NCI-H1694 (cell line): Measurements from ENCODE around the gene PDIA2.
A peak's percentile ranks its signal among the peaks of the same experiment; 100 is the strongest.
"Not testable (repeated sequence)": the region's sequence is repeated elsewhere in the genome, so short reads cannot be mapped to it uniquely, and the experiment has no call there.

ENCODE experiments used
- DNase-seq: peaks from one replicate; lab custom pipeline; 2025; lab: John Stamatoyannopoulos, UW

Gene PDIA2

GRCh38 chr16:263944-264343 is 19.0 kb upstream of the PDIA2 start:
- DNase-seq = no peak

- DNase-seq = no peak
Observed at GRCh38 chr16:264440-264951, 18.5 kb upstream of the PDIA2 start.

DNA sequence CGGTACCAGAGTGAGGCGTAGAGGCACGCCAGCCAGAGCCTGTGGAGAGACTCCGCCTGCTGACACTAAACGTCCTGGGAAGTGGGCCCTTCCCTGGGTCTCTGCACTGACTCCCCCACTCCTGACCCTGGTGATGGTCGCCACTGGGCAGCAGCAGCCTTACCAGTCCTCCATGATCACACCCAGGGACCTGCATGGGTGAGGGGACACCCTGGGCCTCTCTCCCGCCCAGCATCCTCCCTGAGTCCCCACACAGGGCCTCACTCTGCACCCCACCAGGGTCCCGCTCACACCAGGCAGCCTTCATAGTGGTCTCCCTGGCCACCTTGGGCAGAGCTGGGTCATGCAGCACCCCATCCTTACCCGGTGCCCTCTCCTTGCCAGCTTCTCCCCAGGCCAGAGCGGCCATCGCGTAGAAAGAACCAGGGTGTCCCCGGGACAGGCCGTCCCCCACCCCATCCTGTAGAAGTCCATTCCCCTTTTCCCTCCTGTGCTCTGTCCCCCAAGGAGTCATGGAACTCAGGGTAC is 17.9 kb upstream of the PDIA2 start:
- DNase-seq = no peak

DNA sequence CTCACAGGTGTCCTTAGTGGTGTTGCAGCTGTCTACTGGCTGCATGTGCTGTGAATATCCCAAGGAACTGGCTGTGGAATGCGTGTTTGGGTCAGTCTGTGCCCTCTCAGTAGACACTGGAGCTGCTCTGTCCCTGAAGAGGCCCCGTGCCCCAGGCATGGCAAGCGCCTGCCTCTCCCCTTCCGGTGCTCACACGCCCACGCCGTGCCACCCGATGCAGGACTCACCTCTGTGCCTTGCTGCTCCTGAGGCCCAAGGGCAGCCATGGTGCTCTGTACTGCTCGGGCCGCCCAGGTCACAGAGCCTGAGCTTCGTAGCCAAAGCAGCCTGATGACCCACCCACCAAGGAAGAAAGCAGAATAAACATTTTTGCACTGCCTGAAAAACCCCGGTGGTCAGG is 17.3 kb upstream of the PDIA2 start:
- no peak for DNase-seq

DNA sequence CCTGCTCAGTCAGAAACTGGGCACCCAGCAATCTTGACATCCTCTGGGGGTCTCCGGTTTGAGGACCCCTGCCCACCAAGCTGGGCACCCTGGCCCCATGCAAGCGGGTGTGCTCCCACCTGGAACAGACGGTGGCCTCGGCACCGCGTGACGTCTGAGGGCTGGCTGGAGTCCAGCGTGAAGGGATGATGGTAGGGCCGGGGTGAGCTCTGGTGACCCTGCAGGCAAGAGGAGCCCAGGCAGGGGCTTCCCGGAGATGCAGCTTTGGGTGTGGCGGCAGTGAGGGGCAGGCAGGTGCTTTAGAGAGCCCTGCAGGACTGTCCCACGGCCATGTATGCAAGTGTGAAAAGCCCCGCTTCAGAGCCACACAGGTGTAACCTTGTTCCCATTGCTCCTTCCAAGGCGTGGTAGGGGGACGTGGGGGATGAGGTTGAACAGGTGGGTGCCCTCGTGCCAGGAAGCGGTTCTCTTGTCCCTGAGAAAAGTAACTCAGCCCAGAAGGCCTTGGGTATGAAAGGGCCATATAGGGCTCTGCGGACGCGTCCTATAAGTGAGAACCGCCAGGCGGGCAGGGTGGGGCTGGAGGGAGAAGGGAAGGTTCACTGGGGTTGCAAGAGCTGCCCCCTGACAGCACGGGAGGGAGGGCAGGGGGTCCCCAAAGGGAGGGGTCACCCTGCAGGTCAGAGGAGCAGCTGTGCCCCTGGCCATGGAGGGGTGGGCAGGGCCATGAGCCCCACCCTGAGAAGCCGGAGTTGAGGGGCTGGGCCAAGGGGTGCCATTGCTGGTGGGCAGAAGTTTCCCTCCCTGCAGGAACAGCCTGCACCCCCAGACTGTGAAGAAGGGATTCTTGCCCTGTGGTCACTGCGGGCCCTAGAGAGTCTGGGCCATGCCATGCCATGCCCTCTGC is 16.5 kb upstream of the PDIA2 start:
- no peak for DNase-seq

DNA sequence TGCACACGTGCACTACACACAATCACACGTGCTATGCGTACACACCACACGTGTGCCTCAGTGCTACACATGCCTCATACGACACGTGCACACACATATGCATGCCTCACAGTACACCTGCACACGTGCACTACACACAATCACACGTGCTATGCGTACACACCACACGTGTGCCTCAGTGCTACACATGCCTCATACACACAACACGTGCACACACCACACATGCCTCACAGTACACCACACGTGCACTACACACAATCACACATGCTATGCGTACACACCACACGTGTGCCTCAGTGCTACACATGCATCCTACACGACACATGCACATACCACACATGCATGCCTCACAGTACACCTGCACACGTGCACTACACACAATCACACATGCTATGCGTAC is 15.4 kb upstream of the PDIA2 start:
- not testable (repeated sequence) for DNase-seq

DNA sequence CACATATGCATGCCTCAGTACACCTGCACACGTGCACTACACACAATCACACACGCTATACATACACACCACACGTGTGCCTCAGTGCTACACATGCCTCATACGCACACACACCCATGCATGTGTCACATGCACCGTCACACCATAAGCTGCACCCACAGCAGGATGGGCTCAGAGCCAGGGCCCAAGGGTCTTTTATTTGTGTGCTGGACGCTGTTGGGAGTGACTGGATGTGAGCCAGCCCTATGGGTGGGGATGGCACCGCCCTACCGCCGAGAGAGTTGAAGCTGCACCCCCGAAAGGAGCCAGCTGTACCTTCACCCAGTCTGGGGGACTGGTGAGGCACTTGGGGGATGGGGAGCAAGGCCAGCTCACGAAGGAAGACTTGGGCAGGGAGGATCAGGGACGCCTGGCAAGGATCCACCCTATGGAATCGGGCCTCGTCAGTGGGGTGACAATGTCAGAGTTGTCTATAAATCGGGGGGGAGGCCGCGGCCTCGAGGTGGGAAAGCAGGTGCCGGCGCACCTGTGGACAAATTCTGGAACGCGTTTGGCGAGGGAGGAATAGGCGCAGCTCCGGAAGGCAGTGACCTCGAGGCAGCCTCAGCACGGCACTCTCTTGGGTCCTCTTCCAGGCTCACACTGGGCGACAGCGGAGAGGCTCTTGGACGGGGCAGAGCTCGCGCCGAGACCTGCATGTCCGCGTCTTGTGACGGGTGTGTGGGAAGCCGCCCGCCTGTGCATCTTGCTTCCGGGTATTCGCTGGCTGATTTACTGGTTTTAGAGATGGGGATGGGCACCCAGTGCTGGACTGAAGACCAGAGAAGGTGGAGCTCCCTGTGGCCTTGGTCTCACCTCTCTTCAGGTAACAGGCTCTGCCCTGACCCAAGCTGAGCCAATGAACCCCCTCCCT is 14.6 kb upstream of the PDIA2 start:
- no peak for DNase-seq

- DNase-seq = no peak
Observed at GRCh38 chr16:269061-269796, 13.7 kb upstream of the PDIA2 start.

- no peak for DNase-seq
Observed at GRCh38 chr16:270381-271255, 12.3 kb upstream of the PDIA2 start.

- DNase-seq = no peak
Observed at GRCh38 chr16:272633-273546, 10.1 kb upstream of the PDIA2 start.

DNA sequence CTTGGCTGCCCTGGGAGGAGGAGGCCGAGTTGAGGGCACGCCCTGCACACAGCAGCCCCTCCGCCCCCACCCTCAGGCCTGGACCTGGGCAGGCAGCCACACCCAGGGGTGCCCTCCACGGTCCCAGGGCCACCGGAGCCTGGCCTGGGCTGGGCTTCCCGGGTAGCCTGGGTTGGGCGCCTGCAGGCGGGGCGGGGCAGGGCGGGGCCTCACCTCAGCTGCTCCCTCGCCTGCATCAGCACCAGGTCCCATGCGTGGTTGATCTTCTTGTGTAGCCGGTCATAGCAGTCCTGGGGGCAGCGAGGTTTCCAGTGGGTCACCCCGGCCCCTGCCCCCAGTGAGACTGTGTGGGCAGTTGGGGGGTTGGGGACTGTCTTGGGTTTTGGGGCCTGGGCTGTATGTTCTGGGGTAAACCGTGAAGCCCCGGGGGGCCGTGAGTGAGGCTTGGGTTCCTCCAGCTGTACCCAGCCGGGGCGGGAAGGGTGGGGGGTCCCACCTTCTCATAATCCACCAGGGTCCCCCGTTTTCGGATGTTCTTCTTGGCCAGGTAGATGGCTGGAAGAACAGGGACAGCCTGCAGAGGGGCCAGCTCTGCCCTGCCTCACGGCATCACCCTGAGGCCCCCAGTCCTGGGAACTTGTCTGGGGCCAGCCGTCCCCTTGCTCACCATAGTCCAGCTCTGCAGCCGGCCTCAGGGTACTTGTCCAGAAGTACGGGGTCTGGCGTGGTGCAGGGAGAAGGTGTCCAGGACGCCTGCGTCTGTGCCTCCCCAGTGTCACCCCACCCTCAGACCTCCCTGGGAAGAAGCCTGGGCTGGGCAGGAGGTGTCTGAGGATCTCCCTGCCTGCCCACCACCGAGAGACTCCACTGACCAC is 9.2 kb upstream of the PDIA2 start:
- no peak for DNase-seq

GRCh38 chr16:275041-275641 is 7.8 kb upstream of the PDIA2 start:
- no peak for DNase-seq

DNA sequence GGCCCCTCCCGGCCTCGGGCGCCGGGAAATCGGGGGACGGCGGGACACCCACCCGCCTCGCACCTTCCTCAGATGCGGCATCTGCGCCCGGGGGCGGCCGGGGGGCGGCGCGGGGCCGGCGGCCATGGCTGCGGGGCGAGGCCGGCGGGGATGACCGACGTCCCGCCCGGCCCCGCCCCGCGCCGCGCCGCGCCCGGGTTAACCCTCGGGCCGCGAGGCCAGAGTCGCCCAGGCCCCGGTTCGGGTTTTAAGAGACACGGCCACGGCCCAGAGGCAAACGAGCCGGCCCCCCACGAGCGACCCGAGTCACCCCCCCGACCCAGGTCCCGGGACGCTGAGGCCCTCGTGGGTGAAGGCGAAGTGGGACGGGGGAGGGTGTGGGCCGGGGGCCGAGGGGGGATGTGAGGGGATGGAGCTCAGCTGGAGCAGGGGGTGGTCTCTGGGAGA is 7.2 kb upstream of the PDIA2 start, which contains the start of gene RGS11:
Gene RGS11 (minus strand): TSS at position 159 of the 447 bp plus-strand sequence. CDS start 33 bp downstream, at position 126.
- DNase-seq = no peak

- no peak for DNase-seq
Observed at GRCh38 chr16:276426-277077, 6.4 kb upstream of the PDIA2 start.

- DNase-seq = peak; percentile 27
Observed at GRCh38 chr16:278863-279366, 4.0 kb upstream of the PDIA2 start.

DNA sequence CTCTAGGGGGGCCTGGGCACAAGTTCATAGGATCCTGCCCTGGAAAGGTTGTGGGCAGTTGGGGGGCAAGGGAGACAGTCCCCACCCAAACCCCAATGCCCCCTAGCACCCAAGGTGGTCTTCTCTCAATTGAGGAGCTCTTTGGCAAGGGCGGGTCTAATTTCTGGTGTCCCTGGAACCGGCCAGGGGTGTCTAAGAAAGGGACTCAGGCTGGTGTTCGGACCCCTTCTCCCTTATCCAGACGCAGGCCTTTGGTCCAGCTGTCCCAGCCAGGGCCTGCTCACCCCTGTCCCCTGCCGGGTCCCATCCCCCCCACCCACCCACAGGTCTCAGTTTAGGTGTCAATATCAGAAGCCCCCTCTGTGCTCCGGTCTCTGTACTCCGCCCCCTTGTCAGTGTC is 3.4 kb upstream of the PDIA2 start:
- DNase-seq = no peak

GRCh38 chr16:280005-280460 is 2.9 kb upstream of the PDIA2 start:
- DNase-seq = no peak
